HG03565 (cell line): ENCODE results near the gene LYZL4.

ENCODE experiments used
- ATAC-seq: cut with Tn5 transposase; IDR thresholded peaks from one replicate; pipeline ENCODE4 v1.9.1; 2021; ENCODE audit warnings: mild to moderate bottlenecking, moderate library complexity; ENCODE audit not compliant: unreplicated experiment

Gene LYZL4

DNA sequence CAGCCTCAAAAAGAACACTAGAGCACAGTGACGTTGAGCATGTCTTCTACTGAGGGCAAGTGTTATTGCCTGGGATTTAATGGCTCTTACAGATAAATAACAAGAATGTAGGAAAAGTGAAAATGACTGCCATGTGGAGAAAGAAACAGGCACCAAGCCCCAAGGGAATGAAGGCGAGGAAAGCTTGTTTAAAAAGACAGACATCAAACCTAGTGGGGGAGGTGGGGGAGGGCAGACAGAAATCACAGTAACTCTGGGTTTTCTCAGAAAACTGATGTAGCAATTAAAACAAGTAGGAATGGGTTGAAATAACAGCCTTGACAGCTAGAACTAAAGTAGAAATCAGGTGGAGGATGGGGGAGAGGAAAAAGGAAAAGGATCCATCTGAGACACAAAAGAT, 18.4 kb upstream of the LYZL4 start:
- ATAC-seq, result no peak

DNA sequence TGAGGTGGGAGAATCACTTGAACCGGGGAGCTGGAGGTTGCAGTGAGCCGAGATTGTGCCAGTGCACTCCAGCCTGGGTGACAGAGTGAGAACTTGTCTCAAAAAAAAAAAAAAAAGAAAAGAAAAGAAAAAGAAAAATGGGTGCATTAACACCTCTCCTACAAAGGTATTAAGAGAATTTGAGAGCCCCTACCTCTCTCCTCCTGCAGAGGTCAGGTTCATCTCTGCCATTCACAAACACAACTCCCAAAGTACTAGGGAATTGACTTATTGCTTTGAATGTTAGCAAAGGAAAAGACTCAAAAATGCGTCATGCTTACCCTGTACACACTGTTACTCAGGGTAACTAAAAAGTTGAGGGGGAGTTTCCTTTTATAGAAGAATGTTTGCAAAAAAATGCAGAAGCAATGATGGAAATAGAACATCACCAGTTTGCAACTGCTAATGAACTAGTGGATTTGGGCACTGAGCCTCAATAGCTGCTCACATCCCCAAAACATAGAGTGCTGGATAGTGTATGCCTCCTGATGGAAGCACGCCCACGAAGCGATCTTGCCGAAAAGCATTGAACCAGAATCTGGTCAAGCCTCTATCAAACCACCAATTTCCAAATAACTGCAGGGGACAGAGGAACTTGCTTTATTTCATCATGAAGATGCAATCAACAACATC, 15.5 kb upstream of the LYZL4 start:
- no peak for ATAC-seq

DNA sequence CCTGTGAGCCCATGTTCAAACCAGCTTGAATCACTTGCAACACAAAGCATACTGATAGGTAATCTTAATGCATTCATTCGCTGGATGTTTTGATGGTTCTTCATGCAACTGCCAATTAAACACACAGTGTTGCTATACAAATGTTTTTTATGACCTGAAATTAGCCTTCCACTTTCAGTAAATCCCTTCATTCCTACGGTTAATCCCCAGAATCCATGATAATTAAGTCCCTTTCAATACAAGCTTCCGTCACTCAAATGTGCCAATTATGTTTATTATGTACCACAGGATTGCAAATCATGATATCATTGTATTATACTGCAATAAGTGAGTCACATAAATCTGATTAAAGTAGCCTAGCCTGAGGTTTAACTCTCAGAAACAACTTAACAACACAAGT, 14.5 kb upstream of the LYZL4 start:
- no peak for ATAC-seq

DNA sequence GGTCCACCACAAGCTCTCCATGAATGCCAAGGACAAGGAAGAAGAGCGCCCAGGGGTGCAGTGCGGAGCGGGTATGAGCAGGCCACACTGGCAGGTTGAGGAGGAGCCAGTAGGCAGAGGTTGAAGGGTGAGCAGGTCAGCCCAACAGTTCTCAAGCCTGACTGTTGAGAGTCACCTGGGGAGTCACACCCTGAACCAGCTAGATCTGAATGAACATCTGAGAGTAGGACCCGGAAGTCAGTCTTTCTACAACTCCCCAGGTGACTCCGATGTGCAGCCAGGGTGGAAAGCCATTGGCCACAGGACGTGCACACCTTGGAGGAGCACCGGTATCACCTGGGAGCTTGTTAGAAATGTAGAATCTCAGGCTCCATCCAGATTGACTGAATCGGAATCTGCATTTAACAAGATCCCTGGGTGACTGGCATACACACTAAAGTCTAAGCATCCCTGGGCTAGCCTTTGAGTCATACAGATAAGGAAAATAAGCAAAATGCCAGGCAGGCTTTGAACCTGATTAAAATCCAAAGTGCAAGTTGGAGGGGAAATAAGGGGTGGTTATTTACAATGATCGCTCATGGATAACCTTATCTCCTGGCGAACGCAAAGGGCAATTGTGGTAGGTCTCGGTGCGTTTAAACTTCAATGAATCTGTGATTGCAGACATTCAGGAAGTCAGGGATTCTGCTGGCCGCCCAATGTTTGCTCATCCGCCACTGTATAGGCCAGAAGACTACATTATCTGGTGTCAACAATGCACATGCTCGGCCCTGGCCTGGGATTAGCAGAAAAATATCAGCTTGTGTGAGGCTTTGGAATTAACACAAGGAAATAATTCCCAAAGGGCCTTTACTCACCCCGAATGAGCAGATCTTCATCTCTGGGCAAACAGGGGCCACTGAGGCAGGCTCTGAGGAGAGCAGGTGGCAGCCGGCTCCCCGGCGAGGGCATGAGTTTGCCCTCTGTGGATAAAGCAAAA, 11.7 kb upstream of the LYZL4 start:
- no peak for ATAC-seq

DNA sequence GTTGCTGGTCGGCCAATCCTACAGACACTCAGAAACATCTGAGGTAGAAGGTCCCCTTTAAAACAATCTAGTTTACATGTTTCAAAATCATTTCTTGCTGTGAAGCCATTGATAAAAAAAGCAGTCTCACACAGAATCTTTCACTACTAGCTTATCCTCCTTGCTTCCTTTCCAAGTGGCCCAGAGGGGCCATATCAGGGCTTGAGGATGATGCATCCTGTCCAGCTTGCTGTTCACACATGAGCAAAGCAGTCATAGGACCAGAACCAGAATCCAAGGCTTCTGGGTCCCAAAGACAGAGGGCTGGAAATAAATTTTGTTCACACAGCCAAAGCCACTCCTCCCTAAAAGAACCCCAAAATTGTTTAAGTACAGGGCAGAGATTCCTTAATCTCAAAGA, 9.2 kb upstream of the LYZL4 start:
- ATAC-seq, result no peak

DNA sequence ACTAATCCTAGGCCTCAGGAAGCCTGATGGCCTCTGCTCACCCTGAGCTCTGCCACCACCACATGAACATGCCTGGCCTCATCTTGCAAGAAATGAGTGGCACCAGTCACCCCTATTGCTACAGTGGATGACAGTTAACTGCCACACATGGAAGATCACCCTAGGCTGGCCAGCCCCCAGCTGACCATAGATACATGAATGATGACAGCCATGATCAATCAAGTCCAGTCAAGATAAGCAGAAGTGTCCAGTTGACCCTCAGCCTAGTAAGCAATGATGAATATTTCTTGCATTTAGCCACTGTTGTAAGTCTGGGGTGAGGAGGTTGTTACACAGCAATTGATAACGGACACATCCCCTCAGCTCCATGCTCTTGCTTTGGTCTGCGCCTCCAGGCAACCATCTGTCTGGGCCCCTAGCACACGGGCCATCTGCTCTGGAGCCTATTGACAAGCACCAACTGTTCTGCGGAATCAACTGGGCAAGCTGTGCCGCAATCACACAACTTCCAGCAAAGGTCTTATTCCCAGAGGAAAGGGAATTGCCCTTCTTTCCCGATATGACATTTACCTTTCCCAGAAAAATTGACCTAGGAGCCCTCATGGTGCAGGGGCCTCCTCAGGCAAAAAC, 2.2 kb upstream of the LYZL4 start:
- ATAC-seq, result no peak

DNA sequence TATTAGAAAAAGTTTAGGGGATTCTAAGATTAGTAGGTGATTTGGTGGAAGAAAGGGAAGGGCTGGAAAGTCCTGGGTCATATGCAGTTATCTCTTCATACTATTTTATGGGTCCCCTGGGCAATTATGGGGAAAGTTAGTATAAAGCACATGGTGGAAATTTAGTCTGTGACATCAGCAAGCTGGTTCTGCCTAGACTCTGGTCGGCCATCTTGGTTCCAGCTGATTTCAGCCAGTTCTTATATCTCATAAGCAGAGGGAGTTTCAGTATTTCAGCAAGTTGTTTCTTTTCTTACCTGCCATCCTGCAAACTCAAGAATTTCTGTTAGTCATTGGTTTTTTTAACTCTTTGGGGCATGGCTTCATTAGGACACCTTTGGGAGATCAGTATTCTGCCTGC, 1.0 kb upstream of the LYZL4 start:
- ATAC-seq, result no peak

DNA sequence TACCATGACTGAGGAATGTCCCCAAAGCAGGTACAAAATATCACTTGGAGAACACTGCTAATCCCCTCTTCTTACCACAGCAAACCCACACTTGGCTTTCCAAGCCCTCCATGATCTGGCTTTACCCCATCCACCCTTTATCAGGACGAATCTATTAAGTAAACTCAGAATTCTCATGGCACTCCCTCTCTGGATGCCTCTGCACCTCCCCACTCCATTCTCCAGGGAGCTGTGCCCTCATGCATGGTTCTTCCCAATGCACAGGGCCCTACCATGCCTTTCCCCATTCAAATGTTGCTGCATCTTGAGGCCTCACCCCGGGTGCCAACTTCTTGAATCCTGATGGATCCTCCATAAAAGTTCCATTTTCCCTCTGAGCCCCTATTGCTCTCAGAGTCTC, 2.3 kb downstream of the LYZL4 start:
- no peak for ATAC-seq

DNA sequence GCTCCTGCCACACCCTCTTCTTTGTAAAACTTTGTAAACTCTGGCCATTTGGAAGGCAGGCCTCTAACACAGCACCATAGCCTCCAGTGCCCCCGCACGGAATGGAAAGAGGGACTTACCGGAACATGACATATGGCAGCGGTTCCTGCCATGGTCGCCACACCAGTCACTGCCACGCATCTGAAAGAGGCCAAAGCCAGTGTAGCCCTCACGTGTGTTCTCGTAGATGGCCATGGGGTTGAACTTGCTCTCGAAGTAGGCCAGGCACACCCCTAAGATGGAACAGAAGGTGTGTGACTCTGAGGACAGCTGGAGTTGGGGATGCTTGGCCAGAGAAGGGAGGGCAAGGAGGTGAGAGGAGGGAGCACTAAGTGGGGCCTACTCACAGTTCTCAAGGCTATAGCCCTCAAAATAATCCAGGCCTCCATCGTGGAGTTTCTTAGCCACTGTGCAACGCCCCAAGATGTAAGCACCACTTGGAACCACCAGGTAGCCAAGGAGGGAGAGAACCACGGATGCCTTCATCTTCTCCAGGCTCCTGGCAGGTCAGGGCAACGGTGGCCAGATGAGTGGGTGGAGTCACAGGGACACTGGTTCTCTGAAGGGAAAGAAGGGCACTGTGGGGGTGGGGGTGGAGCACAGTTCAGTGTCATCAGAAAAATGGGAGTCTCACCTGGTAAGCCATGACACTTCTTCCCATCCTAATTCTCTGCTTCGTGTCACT, 3.5 kb downstream of the LYZL4 start:
- ATAC-seq, result no peak

DNA sequence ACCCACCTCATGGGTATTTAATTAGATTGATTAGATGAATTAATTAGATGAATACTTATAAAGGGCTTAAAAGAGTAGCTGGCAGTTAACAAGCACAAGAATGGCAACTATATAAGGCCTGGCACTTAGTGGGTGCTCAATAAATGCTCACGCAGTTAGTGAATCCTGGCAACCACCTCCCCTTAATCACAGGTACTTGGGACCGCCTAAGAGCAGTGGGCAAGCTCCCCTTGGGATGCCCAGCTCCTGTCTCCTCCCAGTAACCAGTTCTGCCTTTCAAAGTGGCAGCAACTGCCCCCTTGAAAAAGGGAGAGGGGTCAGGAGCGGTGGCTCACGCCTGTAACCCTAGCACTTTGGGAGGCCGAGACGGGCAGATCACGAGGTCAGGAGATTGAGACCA, 4.6 kb downstream of the LYZL4 start:
- ATAC-seq, result no peak

DNA sequence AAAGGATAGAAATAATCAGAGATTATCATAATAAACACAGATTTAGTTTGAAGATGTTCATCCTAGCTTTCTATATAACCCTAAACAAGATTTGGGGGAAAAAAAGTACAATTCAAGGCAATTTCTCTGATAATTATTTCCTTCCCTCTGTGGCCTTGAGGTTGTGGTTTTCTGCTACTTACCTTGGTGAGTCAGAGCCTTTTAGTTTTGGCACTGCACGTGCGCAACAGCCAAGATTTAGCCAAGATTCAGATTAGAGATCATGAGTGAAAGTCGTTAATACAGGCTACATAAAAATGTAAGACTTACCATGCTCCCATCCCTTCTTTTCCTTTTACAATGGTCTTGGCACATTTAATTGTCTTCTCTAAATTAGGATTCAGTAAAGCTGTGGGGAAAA, 6.7 kb downstream of the LYZL4 start:
- ATAC-seq, result no peak

DNA sequence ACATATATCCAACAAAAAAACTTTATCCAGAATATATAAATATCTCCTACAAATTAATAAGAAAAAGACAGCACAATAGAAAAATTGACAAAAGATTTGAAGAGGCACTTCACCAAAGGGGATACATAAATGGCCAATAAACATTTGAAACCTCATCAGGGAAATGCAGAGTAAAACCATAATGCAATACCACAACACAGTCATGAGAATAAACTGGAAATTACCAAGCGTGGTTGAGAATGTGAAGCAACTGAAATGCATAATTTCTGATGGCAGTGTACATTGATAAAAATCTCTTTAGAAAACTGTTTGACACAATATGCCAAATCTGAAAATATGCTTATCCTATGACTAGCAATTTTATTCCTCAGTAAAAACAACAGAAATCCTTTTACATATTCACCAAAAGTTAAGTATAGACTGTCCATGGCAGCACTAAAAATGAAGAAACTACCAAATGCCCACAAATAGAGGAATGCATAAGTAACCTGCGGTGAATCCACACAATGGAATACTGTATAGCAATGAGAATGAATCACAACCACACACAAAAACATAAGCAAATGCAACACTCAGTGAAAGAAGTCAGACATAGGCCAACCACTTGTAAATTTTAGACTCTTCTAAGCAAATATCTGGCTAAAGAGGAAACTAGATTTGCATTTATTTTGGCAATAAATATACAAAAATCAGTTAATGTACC, 7.9 kb downstream of the LYZL4 start:
- ATAC-seq, result no peak

DNA sequence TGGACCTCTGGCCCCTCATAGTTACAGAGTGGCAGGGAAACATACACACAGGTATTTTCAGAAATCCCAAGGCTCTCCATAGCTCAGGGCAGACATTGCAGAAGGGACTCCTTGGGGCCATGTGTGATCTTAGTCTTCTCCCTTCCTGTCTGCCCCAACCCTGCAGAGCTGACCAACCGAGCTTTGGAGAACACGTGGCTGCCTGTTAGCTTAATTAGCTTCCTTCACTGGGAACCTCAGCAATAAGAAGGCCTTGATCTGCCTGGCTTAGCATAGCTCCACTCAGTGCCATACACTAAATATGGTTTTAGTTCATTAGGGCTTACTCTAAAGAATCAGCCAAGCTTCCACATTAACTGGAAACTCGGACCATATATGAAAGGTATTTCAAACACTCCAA, 12.3 kb downstream of the LYZL4 start:
- ATAC-seq, result no peak

DNA sequence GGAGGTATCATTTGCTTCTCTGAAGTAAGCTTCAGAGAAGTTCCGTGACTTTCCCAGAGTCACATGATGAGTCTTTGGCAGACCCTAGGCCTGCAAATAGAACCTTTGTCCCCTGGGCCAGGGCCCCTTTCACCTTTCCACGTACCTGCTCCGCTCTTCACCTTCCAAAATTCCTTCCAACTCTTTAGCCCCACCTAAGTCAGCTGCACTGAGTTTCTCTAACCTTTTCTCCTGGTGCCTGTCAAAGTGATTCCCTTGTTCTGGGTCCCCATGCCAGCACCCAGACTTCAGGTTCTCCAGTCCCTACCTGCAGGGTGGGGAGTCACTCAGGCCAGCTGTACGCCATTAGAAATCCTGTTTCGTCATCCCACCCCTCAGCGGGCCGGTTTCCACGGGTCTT, 12.8 kb downstream of the LYZL4 start:
- ATAC-seq, result no peak

DNA sequence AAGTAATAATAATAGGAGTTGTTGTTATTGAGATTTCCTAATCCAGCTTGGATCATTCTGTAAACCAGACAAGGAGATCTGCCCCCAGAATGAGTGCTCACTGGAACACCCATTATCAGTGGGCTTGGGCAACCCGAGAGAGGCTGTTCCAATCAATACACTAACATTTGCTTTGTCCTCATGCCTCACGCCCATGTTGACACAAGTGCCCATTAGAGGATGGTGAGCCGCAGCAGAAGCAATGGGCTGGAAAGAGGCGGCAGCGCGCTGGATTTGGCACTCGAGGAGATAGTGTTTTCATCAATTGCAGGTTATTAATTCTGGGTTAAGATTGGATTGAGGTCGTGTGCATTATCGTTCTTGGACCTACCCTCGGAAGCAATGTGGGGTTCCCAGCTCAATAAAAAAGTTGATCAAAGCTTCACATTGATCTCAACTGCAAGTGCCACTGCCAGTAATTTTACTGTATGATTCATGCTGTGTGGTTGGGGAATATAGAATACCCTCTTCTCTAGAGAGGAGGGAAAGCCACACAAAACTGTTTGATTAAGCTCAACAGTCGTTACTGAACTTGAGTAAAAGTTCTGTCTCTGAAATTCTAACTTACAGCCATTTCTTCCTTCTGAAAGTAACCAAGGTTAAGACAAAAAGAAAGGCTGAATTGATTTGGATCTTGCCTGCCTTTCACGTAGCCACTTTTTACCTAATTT, 15.7 kb downstream of the LYZL4 start:
- no peak for ATAC-seq

DNA sequence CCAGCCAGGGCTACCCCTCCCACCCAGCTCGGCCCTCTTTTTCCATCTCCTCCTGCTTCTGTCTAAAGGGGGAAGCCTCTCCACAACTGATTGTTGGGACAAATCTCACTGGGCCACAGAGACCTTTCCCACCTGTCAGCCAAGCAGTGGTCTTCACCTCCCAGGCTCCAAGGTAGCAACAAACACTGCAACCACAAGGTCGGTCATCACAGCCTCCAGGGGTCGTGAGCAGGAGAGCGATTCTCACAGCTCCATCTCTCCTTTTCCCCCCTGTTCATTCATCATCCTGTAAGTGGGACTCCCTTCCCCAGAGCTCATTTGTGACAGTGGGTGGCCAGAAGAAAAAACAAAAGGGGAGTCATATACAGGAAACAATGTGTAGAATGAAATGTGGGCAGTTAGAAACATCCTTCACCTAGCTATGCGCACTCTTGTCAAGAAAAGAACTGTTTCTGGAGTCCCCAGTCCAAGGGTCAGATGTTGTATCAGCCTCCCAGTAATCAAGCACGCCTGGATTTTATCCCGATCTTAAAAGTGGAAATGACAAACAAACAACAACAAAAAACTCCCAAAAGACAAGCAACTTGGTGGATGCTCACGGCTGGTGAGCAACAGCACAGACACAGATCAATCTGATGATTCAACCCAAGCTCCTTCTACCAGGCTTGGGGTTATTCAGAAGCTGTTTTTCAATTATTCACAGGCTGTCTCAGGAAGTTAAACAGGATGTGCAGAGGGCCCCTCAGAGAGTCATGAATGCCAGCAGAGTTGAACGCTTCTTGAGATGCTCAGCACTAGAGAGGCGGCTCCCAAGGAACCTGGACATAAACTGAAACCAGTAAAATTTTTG, 22.4 kb downstream of the LYZL4 start:
- no peak for ATAC-seq

DNA sequence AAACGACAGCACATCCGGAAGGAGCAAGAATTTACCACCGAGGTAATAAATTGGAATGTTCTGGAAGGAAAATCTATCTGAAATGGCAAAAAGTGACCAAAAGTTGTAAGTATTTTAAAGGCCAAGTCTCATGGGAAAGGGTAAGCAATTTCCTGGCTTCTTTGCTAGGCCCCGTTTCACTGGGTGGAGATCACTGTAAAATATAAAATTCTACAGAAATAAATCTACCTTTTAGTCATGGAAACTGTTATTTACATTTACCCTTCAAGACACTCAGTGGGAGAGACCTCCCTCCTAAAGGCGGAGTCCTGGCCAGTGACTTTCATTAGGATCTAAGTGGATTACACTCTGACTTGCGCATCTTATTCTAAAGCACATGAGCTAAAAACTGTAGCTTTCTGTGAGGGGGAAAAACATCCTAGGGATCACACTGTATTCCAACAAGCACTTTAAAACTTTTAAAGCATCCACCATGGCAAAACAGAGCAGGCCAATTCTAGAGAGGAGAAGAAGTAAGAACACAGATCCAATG, 28.8 kb downstream of the LYZL4 start:
- ATAC-seq, result no peak

DNA sequence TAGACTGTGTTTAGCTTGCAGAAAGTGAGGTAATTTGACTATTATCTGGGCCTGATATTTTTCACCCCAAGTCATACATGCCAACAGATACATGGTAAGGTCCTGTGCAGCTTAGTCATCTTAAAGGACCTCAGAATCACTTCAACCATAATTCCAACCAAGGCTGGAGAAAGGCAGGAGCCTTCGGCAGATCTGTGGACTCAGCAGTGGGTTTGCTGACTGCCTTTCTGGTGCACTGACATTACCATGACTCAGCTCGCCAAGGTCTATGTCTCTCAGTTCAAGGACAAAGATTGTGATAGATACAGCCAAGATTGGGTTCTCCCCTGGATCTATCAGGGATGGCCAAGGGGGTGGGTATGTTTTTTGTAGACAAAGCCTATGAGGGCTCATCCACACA, 32.7 kb downstream of the LYZL4 start:
- ATAC-seq, result no peak

DNA sequence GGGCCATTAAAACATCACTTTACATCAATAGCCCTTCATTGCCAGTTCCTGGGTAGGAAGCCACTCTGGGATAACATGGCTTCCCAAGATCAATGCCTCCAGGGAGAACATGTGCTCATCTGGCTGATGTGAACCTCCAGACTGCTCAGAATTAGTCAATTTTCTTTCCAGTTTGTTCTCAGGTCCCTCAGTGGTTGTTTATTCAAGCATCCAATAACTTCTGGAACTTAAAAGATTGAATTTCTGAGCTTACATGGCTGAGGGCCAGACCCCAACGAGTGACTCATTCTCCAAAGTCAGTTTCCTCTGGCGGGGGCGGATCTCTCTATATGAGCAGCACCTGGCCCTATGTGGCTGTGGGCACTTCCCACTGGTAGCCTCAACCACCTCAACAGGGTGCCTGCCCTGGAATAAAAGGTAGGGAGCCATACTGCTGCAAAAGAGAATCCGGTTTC, 34.0 kb downstream of the LYZL4 start:
- ATAC-seq, result no peak
